Measurements from ENCODE around the gene ECHDC1.

DNA sequence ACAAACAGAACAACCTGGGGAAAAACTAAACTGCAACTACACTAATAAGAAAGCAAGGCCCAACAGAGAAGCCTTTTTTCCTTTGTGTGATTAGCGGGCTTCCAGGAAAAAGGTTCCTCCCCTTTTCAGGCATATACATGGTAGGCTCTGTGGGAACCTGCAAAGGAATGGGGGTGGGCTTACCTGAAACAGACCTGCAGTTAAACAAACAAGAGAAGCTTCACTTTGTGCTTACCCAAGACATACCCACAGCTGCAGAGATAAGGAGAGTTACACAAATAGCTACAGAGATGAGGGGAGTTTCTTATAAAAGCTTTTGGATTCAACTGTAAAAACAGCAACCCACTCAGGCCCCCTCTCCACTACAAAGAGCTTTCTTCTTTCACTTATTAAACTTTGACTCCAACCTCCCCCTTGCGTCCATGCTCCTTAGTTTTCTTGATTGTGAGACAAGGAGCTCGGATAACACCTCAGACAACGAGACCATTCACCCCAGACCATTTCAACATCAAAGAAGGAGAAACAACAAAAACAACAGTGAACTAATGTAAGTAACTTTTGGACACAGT, 45.8 kb downstream of the ECHDC1 start:
- TF ChIP-seq, protein P1, sequence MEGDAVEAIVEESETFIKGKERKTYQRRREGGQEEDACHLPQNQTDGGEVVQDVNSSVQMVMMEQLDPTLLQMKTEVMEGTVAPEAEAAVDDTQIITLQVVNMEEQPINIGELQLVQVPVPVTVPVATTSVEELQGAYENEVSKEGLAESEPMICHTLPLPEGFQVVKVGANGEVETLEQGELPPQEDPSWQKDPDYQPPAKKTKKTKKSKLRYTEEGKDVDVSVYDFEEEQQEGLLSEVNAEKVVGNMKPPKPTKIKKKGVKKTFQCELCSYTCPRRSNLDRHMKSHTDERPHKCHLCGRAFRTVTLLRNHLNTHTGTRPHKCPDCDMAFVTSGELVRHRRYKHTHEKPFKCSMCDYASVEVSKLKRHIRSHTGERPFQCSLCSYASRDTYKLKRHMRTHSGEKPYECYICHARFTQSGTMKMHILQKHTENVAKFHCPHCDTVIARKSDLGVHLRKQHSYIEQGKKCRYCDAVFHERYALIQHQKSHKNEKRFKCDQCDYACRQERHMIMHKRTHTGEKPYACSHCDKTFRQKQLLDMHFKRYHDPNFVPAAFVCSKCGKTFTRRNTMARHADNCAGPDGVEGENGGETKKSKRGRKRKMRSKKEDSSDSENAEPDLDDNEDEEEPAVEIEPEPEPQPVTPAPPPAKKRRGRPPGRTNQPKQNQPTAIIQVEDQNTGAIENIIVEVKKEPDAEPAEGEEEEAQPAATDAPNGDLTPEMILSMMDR (conservative IDR thresholded peaks at IDR 0.05; ENCODE audit: low read length): no peak
- no peak for TF ChIP-seq EZH2phosphoT487 (IDR thresholded peaks at IDR 0.05; ENCODE audit: borderline replicate concordance)
